Lower leg skin (tissue), 3 donors: Measurements from ENCODE around the gene ADGRL3.

Experiments
- CTCF ChIP-seq, 3 donors: fragments of 450-650 bp; IDR thresholded peaks; one replicate each; pipeline ENCODE4 v1.5.1; 2016; ENCODE audit warnings: antibody characterized with exemption in 3 of 3, mild to moderate bottlenecking in 3 of 3, moderate library complexity in 2 of 3
- POLR2A ChIP-seq, 2 donors: fragments of 450-650 bp; IDR thresholded peaks; one replicate each; pipeline ENCODE4 v1.6.1; 2016 to 2017; ENCODE audit warnings: antibody characterized with exemption in 2 of 2, mild to moderate bottlenecking in 1 of 2, moderate library complexity in 1 of 2

- TF ChIP-seq CTCF (IDR thresholded peaks at IDR 0.05), result no peak
- TF ChIP-seq POLR2A (IDR thresholded peaks at IDR 0.05), result no peak
Measured at GRCh38 chr4:61401771-61402170, 201.6 kb downstream of the ADGRL3 start.
